Endothelial cell of hepatic sinusoid (primary cell): Measurements from ENCODE around the gene OR56A5.

Experiments used
- in situ Hi-C: cut with HindIII; loops from 2 replicates; pipeline ENCODE4 v1.10.0; 2017; ENCODE audit warnings: low sequenced_read_pairs

The OR56A5 gene

GRCh38 chr11:5937868-5938602, 30.3 kb downstream of the OR56A5 start:
- in situ Hi-C loops = no loop called here

DNA sequence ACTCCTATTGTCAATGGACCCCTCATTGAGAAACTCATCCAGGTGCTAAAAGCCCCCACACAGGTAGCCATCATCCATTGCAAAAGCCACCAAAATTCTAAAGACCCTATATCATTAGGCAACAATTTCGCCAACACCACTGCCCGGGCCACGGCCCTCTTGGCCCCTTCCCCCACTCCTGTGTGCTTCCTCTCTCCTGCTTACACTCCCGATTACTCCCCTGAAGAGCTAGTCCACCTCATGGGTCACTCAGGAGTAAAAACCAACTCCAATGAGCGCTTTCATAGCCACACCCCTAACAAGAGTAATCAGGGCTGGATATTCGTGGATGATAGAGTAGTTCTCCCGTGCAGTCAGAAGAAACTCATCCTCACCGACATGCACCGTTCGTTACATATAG, 35.2 kb downstream of the OR56A5 start:
- in situ Hi-C loops = no loop called here

DNA sequence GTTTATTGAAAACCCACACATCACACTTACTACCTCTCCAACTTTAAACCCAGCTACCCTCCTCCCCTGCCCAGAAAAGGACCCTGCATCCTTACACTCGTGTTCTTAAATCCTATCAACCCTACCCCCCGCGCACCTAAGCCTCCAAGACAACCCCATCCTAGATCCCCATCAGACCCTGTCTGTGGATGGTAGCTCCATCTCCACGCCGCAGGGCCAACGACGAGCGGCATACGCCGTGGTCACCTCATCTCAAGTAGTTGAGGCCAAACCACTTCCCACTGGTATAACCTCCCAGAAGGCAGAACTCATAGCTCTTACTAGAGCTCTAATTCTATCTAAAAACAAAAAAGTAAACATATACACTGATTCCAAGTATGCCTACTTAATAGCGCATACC, 35.6 kb downstream of the OR56A5 start:
- in situ Hi-C loops = no loop called here

DNA sequence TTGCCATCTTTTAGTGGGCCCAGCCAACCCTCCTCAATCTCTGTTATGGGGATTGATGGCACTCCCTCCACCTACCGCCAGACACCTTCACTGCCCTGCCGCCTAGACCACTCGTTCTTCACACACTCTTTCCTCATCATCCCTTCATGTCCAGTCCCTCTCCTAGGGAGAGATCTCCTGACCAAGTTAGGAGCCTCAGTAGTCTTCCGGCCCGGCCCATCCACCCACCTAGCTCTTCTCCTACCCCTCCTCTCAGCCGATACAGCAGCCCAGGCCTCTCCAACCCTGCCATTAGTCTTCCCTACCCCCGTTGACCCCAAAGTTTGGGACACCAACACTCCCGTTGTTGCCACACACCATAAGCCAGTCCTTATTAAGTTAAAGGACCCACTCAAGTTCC, 37.2 kb downstream of the OR56A5 start:
- in situ Hi-C loops = no loop called here

GRCh38 chr11:5930614-5931013, 37.7 kb downstream of the OR56A5 start:
- in situ Hi-C loops = no loop called here

DNA sequence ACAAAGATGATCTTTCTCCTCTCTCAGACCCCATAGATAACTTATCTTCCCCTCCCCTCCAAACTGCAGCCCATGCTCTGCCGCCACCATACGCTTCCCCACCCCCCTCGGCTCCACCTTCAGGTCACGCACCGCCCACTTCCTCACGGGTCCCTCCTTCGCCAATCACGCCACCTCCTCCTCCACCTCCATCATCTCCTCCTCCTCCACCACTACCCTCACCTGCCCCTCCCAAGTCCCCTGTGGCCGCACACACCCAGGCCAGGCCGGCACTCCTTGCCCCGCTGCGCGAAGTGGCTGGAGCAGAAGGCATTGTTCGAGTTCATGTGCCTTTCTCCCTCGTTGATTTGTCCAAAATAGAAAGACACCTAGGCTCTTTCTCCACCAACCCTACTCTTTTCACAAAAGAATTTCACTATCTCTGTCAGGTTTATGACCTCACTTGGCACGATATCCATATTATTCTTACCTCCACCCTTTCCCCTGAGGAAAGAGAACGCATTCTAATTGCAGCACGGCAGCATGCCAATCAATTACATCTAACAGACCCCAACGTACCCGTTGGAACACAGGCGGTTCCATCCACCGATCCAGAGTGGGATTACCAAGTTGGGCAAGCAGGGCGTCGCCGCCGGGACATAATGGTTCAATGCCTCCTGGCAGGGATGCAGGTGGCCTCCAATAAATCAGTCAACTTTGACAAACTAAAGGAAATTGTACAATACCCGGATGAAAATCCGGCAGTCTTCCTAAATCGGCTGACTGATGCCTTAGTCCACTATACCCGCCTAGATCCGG, 38.5 kb downstream of the OR56A5 start:
- in situ Hi-C loops = no loop called here

GRCh38 chr11:5928811-5929210, 39.5 kb downstream of the OR56A5 start:
- in situ Hi-C loops = no loop called here

DNA sequence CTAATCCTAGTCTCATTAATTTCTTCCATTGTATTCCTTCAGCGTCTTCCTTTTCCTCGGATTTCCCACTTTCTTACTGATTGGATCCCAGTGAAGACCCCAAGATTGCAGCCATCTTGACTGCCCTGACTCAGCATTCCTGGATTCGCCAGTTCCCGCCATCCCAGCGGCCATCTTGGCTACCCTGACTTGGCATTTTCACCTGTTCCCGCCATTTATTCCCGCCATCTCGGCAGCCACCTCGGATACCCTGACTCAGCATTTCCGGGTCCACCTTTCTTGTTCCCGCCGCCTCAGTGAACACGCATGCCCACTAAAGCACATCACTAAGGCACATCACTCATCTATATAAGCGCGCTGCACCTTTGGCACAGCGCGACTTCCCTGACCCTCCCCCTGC, 40.0 kb downstream of the OR56A5 start:
- in situ Hi-C loops = no loop called here

- in situ Hi-C loops = no loop called here
These were observed 44.5 kb downstream of the OR56A5 start for GRCh38 chr11:5923794-5924193.

GRCh38 chr11:5923427-5923776, 44.9 kb downstream of the OR56A5 start:
- in situ Hi-C loops = no loop called here

DNA sequence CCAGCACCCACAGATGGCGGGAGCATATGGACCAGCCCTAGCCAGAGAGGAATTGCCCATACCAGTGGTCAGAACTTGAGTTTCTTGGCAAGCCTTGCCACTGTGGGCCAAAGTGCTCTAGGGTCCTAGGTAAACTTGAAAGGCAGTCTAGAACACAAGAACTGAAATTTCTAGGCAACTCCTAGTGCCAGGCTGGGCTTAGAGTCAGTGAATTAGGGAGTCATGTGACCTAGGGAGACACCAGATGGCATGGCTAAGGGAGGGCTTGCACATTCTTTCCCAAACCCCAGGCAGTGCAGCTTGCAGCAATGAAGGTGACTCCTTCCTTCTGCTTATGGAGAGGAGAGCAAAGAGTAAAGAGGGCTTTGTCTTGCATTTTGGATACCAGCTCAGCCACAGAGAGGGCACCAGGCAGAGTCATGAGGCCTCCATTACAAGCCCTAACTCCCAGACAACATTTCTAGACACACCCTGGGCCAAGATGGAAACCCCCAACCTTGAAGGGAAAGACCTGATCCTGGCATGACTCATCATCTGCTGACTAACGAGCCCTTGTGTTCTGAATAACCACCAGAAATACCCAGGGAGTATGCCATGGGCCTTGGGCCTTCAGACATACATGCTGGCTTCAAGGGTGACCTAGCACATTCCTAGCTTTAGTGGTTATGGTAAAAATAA, 45.4 kb downstream of the OR56A5 start:
- in situ Hi-C loops = no loop called here
